SHP77 (cell line): ENCODE data around the gene USP48.
A peak's percentile ranks its signal among the peaks of the same experiment; 100 is the strongest.

Experiments used
- DNase-seq, 2 experiments: peaks; one replicate each; lab custom pipeline; 2025; lab: John Stamatoyannopoulos, UW

The USP48 gene

GRCh38 chr1:21652937-21653743 lies 129.8 kb downstream of the USP48 start:
- no peak for DNase-seq

GRCh38 chr1:21652101-21652936 lies 130.6 kb downstream of the USP48 start:
- DNase-seq, result no peak

- peak in 1 of 2 experiments; percentile 52 for DNase-seq
Observed at GRCh38 chr1:21651214-21652042, 131.5 kb downstream of the USP48 start.

GRCh38 chr1:21650400-21650799 lies 132.5 kb downstream of the USP48 start:
- DNase-seq, result no peak

GRCh38 chr1:21649315-21649714 lies 133.6 kb downstream of the USP48 start:
- no peak for DNase-seq

GRCh38 chr1:21648791-21649190 lies 134.2 kb downstream of the USP48 start:
- no peak for DNase-seq

GRCh38 chr1:21648352-21648730 lies 134.6 kb downstream of the USP48 start:
- no peak for DNase-seq

- no peak for DNase-seq
Observed at GRCh38 chr1:21647431-21648351, 135.3 kb downstream of the USP48 start.

GRCh38 chr1:21645550-21645949 lies 137.4 kb downstream of the USP48 start:
- DNase-seq, result peak in 1 of 2 experiments; percentile 34

GRCh38 chr1:21644906-21645305 lies 138.0 kb downstream of the USP48 start:
- no peak for DNase-seq

GRCh38 chr1:21644348-21644747 lies 138.6 kb downstream of the USP48 start:
- DNase-seq, result no peak

GRCh38 chr1:21643624-21644023 lies 139.3 kb downstream of the USP48 start:
- DNase-seq, result no peak

GRCh38 chr1:21641967-21642739 lies 140.8 kb downstream of the USP48 start:
- DNase-seq, result no peak

- no peak for DNase-seq
Observed at GRCh38 chr1:21641537-21641936, 141.4 kb downstream of the USP48 start.

GRCh38 chr1:21641076-21641475 lies 141.9 kb downstream of the USP48 start:
- DNase-seq, result no peak

GRCh38 chr1:21640653-21641052 lies 142.3 kb downstream of the USP48 start:
- DNase-seq, result no peak

GRCh38 chr1:21639594-21640041 lies 143.3 kb downstream of the USP48 start:
- DNase-seq, result no peak

- DNase-seq, result peak; percentile 48 to 53
Observed at GRCh38 chr1:21638531-21639341, 144.2 kb downstream of the USP48 start.

GRCh38 chr1:21637514-21637913 lies 145.4 kb downstream of the USP48 start:
- DNase-seq, result no peak
